ENCODE measurements around the gene LTBP1. TPM values are rescaled to one million over a fixed set of nuclear protein-coding genes. Genes with fewer than 3 reads are reported as not detected.

Gene LTBP1
- total and polyA plus RNA-seq, 2 of the 13 experiments (the other 11 are each of a cell fraction or from before 2014, with no cell fraction given): 0.12 to 0.22 TPM

DNA sequence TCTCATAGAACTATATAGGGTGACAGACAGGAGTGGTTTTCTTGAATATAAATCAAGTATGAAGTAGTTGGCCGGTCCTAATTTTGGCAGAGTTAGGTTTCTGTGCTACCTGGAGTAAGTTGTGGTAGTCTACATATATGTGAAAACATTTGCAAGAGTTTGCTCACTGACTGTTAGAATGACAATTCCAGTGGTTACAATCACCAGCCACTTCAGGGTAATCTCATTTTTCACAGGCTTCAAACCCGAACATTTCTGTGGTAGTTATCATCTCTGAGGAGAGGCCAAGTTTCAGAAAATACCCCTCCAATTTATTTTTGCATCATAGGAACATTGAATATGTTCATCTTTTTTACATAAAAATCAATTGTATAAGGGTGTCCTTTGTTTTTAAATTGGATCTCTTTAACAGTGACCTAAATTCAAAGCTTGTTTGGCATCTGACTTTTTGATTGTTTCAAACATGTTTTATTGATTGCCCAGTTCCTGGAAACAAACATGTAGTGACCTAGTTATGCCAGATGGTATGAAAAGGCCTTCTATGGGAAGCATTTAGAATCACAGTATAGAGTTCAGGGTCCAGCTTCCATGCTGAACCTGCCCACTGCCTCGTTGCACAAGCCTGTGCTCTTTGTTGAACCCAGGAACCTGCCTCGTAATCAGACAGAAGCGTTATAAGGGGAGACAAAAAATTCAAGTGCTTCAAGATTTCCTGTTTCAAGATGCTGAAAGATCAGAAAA is 250.6 kb downstream of the LTBP1 start (continued):
- TF ChIP-seq, protein P1, sequence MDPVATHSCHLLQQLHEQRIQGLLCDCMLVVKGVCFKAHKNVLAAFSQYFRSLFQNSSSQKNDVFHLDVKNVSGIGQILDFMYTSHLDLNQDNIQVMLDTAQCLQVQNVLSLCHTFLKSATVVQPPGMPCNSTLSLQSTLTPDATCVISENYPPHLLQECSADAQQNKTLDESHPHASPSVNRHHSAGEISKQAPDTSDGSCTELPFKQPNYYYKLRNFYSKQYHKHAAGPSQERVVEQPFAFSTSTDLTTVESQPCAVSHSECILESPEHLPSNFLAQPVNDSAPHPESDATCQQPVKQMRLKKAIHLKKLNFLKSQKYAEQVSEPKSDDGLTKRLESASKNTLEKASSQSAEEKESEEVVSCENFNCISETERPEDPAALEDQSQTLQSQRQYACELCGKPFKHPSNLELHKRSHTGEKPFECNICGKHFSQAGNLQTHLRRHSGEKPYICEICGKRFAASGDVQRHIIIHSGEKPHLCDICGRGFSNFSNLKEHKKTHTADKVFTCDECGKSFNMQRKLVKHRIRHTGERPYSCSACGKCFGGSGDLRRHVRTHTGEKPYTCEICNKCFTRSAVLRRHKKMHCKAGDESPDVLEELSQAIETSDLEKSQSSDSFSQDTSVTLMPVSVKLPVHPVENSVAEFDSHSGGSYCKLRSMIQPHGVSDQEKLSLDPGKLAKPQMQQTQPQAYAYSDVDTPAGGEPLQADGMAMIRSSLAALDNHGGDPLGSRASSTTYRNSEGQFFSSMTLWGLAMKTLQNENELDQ (CRISPR knock-in tag; IDR thresholded peaks at IDR 0.05; ENCODE audit: borderline replicate concordance): no peak
- TF ChIP-seq ZNF644 (CRISPR knock-in tag; IDR thresholded peaks at IDR 0.05; ENCODE audit: low read depth) (peak; percentile 95), CHD4 (IDR thresholded peaks at IDR 0.05; ENCODE audit: borderline replicate concordance, low read length) (peak; percentile 37; the same call in 1 of the 2 replicates), ZC3H13 (CRISPR knock-in tag; IDR thresholded peaks at IDR 0.05) (no peak), PHF21A (CRISPR knock-in tag; IDR thresholded peaks at IDR 0.05) (peak; percentile 53; the same call in 1 of the 2 replicates), ZNF354B (CRISPR knock-in tag; IDR thresholded peaks at IDR 0.05) (no peak), RCOR2 (CRISPR knock-in tag; IDR thresholded peaks at IDR 0.05) (peak; percentile 43; the same call in 1 of the 2 replicates), HHEX (CRISPR knock-in tag; IDR thresholded peaks at IDR 0.05) (peak; percentile 49; the same call in 1 of the 2 replicates), GABPB1 (CRISPR knock-in tag; IDR thresholded peaks at IDR 0.05) (no peak; the same call in 1 of the 2 replicates), PHF8 (CRISPR knock-in tag; IDR thresholded peaks at IDR 0.05) (no peak), KLF6 (CRISPR knock-in tag; IDR thresholded peaks at IDR 0.05) (peak; percentile 61; the same call in 1 of the 2 replicates), ZSCAN9 (CRISPR knock-in tag; IDR thresholded peaks at IDR 0.05; ENCODE audit: borderline replicate concordance) (no peak), RXRB (CRISPR knock-in tag; IDR thresholded peaks at IDR 0.05; ENCODE audit: borderline replicate concordance) (peak; percentile 79), HNF4G (IDR thresholded peaks at IDR 0.05; ENCODE audit: borderline replicate concordance, low read depth, low read length) (peak; percentile 79), HNF4G (CRISPR knock-in tag; IDR thresholded peaks at IDR 0.05; ENCODE audit: borderline replicate concordance, low read depth) (peak; percentile 39; the same call in 1 of the 2 replicates), FOXK2 (IDR thresholded peaks at IDR 0.05) (no peak), TBX3 (IDR thresholded peaks at IDR 0.05; ENCODE audit: borderline replicate concordance) (no peak), ZNF878 (CRISPR knock-in tag; IDR thresholded peaks at IDR 0.05) (0 out of 2 replicates have a peak, but pooled peaks have one; percentile 65)
- TF ChIP-seq, protein P2, sequence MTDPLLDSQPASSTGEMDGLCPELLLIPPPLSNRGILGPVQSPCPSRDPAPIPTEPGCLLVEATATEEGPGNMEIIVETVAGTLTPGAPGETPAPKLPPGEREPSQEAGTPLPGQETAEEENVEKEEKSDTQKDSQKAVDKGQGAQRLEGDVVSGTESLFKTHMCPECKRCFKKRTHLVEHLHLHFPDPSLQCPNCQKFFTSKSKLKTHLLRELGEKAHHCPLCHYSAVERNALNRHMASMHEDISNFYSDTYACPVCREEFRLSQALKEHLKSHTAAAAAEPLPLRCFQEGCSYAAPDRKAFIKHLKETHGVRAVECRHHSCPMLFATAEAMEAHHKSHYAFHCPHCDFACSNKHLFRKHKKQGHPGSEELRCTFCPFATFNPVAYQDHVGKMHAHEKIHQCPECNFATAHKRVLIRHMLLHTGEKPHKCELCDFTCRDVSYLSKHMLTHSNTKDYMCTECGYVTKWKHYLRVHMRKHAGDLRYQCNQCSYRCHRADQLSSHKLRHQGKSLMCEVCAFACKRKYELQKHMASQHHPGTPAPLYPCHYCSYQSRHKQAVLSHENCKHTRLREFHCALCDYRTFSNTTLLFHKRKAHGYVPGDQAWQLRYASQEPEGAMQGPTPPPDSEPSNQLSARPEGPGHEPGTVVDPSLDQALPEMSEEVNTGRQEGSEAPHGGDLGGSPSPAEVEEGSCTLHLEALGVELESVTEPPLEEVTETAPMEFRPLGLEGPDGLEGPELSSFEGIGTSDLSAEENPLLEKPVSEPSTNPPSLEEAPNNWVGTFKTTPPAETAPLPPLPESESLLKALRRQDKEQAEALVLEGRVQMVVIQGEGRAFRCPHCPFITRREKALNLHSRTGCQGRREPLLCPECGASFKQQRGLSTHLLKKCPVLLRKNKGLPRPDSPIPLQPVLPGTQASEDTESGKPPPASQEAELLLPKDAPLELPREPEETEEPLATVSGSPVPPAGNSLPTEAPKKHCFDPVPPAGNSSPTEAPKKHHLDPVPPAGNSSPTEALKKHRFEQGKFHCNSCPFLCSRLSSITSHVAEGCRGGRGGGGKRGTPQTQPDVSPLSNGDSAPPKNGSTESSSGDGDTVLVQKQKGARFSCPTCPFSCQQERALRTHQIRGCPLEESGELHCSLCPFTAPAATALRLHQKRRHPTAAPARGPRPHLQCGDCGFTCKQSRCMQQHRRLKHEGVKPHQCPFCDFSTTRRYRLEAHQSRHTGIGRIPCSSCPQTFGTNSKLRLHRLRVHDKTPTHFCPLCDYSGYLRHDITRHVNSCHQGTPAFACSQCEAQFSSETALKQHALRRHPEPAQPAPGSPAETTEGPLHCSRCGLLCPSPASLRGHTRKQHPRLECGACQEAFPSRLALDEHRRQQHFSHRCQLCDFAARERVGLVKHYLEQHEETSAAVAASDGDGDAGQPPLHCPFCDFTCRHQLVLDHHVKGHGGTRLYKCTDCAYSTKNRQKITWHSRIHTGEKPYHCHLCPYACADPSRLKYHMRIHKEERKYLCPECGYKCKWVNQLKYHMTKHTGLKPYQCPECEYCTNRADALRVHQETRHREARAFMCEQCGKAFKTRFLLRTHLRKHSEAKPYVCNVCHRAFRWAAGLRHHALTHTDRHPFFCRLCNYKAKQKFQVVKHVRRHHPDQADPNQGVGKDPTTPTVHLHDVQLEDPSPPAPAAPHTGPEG (CRISPR knock-in tag; IDR thresholded peaks at IDR 0.05): no peak
- TF ChIP-seq, protein P3, sequence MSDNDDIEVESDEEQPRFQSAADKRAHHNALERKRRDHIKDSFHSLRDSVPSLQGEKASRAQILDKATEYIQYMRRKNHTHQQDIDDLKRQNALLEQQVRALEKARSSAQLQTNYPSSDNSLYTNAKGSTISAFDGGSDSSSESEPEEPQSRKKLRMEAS (IDR thresholded peaks at IDR 0.05): peak; percentile 20; the same call in 1 of the 2 replicates
- TF ChIP-seq, protein P4, sequence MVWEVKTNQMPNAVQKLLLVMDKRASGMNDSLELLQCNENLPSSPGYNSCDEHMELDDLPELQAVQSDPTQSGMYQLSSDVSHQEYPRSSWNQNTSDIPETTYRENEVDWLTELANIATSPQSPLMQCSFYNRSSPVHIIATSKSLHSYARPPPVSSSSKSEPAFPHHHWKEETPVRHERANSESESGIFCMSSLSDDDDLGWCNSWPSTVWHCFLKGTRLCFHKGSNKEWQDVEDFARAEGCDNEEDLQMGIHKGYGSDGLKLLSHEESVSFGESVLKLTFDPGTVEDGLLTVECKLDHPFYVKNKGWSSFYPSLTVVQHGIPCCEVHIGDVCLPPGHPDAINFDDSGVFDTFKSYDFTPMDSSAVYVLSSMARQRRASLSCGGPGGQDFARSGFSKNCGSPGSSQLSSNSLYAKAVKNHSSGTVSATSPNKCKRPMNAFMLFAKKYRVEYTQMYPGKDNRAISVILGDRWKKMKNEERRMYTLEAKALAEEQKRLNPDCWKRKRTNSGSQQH (CRISPR knock-in tag; IDR thresholded peaks at IDR 0.05; ENCODE audit: low read depth): peak; percentile 48; the same call in 1 of the 2 replicates

Measured in HepG2 (cell line).